Measurements from ENCODE around the gene CCDC13.
"Not testable (repeated sequence)": the region's sequence is repeated elsewhere in the genome, so short reads cannot be mapped to it uniquely, and the experiment has no call there.

Gene CCDC13, protein sequence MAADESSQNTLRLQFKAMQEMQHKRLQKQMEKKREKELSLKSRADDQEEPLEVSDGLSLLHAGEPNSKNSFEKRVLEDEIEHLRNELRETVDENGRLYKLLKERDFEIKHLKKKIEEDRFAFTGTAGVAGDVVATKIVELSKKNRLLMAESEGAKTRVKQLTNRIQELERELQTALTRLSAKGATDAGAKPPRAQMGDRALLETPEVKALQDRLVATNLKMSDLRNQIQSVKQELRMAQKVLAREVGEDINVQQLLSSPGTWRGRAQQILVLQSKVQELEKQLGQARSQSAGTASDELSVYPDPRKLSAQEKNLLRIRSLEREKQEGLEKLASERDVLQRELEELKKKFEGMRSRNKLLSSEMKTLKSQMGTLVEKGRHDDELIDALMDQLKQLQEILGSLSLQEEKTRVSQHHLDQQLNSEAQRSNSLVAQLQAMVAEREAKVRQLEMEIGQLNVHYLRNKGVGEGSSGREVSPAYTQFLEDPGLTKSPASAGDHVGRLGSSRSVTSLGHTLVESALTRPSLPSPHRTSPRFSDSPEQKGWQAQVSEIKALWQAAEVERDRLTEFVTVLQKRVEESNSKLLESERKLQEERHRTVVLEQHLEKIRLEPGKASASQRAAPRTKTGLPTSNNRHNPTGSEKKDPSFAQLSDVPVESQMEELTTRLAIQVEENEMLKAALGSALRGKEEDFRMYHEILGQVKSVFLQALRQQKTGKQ

GRCh38 chr3:42772670-42773408 lies at the start of gene CCDC13:
CCDC13 (minus strand) TSS chr3:42773253; CDS start chr3:42758345, 14,908 bp downstream.
- DNase-seq (ENCODE audit: low spot score), result peak; percentile 71

DNA sequence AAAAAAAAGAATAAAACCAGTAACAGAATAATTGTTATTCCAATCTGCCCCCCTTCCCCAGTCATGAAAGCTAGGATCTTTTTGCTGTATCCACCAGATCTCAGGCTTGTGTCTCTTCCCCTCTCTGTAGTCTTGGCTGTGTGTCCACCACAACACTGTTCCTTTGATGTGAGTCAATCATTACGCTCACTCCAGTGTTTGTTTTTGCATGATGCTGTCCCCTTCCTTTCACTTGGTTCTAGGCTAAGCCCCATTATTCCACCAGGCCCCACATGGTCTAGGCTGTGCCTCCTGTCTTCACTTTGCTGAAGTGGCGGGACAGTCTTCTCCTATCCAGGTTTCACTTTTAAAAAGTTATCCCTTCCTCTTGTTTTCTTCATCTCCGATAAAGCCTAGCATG lies 49.8 kb upstream of the CCDC13 start:
- DNase-seq (ENCODE audit: low spot score), result no peak

- no peak for DNase-seq (ENCODE audit: low spot score)
Observed at GRCh38 chr3:42820746-42821051, 47.6 kb upstream of the CCDC13 start.

DNA sequence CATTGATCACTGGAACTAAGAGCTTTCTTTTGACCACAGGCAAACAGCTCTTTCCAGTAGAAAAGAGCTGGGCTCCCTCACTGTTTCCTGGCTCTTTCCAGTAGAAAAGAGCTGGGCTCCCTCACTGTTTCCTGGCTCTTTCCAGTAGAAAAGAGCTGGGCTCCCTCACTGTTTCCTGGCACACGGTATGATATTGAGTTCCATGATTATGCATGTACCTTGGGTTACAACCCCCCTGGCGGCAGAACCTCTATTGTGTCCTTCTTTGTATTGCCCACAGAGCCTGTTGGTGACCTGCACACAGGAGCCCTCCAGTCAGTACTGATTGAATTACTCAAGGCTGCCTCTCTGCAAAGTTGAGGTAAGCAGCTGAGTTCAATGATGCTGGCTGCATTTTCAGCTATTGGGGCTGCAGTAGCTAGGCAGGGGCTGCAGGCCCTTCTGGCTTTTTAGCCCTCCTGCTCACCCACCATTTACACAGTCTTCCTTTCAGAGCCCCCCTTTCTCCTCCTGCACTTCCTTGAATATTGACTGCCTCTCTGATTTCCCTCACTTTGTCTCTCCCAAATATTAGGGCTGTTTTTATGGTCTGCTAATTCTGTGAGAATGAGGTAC lies 46.4 kb upstream of the CCDC13 start:
- DNase-seq (ENCODE audit: low spot score), result no peak

GRCh38 chr3:42815826-42816225 lies 42.8 kb upstream of the CCDC13 start:
- no peak for DNase-seq (ENCODE audit: low spot score)

- peak; percentile 84 for DNase-seq (ENCODE audit: low spot score)
Observed at GRCh38 chr3:42814914-42815507, 42.0 kb upstream of the CCDC13 start.

- DNase-seq (ENCODE audit: low spot score), result no peak
Observed at GRCh38 chr3:42814246-42814645, 41.2 kb upstream of the CCDC13 start.

DNA sequence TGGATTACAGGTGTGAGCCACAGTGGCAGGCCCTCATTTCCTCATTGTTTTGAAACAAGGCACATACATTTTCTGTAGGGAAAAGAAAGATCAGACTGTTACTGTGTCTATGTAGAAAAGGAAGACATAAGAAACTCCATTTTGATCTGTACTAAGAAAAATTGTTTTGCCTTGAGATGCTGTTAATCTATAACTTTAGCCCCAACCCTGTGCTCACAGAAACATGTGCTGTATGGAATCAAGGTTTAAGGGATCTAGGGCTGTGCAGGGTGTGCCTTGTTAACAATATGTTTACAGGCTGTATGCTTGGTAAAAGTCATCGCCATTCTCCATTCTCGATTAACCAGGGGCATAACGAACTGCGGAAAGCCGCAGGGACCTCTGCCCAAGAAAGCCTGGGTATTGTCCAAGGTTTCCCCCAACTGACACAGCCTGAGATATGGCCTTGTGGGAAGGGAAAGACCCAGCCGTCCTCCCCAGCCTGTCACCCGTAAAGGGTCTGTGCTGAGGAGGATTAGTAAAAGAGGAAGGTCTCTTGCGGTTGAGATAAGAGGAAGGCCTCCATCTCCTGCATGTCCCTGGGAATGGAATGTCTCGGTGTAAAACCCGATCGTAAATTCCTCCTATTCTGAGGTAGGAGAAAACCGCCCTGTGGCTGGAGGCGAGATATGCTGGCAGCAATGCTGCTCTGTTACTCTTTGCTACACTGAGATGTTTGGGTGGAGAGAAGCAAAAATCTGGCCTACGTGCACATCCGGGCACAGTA lies 38.2 kb upstream of the CCDC13 start:
- DNase-seq (ENCODE audit: low spot score), result not testable (repeated sequence)

GRCh38 chr3:42810706-42811105 lies 37.7 kb upstream of the CCDC13 start:
- DNase-seq (ENCODE audit: low spot score), result not testable (repeated sequence)

DNA sequence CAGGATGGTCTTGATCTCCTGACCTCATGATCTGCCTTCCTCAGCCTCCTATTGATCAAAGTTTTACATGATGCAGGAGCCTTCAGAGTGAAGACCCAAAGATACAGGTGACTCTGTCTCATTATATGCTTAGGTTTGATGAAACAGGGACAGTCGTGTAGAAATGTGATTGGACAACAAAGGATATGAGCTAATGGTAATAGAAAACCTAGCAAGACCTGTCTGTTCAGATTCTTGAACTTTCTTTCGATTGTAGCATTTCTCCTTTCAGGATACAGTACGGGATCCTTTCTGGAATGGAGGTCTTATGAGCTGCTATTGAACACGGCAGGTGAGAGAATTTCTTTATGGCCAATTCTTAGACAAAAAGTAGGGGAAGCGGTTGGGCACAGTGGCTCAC lies 36.1 kb upstream of the CCDC13 start, which contains the start of gene ACKR2:
TSS of gene ACKR2 (plus strand) at position 244 of the 400 bp plus-strand sequence. CDS start 55,058 bp downstream, outside the sequence.
- DNase-seq (ENCODE audit: low spot score), result no peak

- no peak for DNase-seq (ENCODE audit: low spot score)
Observed at GRCh38 chr3:42807929-42808328, 34.9 kb upstream of the CCDC13 start.

GRCh38 chr3:42805141-42805821 lies 32.2 kb upstream of the CCDC13 start:
- no peak for DNase-seq (ENCODE audit: low spot score)

- DNase-seq (ENCODE audit: low spot score), result no peak
Observed at GRCh38 chr3:42804831-42805132, 31.7 kb upstream of the CCDC13 start.

DNA sequence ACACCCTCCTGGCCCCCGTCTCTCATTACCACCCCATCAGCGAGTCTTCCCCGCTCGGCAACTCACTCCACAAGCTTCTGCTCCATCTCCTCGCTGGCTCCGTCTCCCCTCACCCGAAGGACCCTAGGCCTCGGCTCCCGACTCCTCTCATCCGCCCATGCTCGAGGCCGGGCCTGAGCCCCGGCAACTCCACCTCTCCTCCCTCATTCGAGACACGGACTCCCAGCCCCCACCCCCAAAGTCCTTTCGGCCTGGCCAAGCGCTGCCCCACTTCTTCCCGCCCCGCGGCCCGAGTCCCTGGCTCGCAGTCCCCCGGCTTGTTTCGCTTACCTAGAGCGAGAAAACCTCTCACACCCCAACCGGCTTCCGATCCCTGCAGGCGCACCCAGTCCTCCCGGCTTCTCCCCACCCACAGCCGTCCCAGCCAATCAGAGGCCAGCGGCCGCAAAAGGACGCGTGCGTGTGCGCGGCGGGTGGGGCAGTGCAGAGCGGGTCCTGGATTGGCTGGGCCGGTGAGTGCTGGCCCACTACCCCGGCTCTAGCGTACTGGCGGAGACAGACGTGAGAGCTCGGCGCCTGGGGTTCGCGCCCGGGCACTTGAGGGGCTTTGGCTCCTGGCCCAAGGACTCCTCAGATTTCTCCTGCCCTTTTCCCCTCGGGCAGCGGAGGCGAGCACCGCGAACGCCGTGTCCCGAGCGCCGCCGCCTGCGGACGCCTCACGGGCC lies 31.2 kb upstream of the CCDC13 start, which contains the start of gene HIGD1A:
TSS of gene HIGD1A (minus strand) at position 385 of the 725 bp plus-strand sequence. CDS start 10,237 bp downstream, outside the sequence.
- DNase-seq (ENCODE audit: low spot score), result peak; percentile 97

GRCh38 chr3:42803414-42804105 lies 30.5 kb upstream of the CCDC13 start:
- DNase-seq (ENCODE audit: low spot score), result peak; percentile 42

- no peak for DNase-seq (ENCODE audit: low spot score)
Observed at GRCh38 chr3:42802876-42803413, 29.9 kb upstream of the CCDC13 start.

- DNase-seq (ENCODE audit: low spot score), result no peak
Observed at GRCh38 chr3:42801784-42802183, 28.7 kb upstream of the CCDC13 start.

DNA sequence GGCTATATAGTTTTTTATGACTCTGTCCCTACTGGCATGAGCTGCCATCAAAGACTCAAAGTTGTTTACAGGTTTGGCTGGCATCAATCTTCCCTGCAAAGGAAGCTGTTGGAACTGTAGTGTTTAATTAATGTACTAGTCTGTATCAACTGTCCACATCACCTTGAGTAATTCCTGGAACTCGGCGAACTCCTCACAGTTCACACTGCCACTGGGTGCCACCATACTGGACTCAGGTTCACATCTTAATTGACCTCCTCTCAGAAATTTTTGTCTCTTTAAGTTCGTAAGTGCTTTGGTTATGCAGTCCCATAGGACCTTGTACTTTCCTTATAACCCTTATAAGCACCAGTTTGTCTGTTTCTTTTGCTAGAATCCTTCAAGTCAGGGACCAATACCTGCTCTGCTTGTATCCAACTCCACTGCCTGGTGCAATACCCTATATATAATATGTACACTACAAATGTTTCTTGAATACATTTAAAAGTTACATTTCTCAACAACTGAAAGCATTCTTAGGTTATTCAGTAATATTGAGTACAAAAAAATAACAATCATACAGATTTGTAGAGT lies 28.1 kb upstream of the CCDC13 start:
- no peak for DNase-seq (ENCODE audit: low spot score)

DNA sequence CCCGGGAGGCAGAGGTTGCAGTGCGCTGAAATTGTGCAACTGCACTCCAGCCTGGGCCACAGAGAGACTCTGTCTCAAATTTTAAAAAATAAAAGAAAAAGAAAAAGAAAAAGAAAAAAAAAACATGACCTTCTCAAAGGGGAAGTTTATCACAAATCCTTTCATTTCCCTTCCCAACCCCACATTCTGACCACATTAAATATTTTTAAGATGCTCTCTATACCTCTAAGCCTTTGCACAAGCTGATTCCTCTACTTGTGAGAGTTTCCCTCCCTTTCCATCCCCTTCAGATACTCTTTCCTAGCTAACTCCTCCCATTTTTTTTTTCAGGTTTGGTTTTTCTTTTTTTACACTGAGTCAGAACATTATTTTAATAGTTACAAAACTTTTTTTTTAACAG lies 27.2 kb upstream of the CCDC13 start:
- no peak for DNase-seq (ENCODE audit: low spot score)

Measured in hematopoietic multipotent progenitor cell treated with erythropoietin and hydrocortisone succinate and interleukin-3 and kit ligand, for 15 days (in vitro differentiated cells).